ENCODE measurements around the gene MINDY2. TPM values are rescaled to one million over a fixed set of nuclear protein-coding genes. Genes with fewer than 3 reads are reported as not detected.

MINDY2 gene
- total and polyA plus RNA-seq, 2 donors (not counting 1 experiment from before 2014, with no cell fraction given), result 21.1 to 22.3 TPM

GRCh38 chr15:58742819-58743502 is 28.1 kb upstream of the MINDY2 start:
- Histone ChIP-seq H3K27ac (ENCODE audit: insufficient read depth, low read length) (peak overlapping the region; percentile 68), H3K36me3 (ENCODE audit: control insufficient read depth, insufficient read depth, low read length) (no peaks in the 10 kb centered on the region), H3K27me3 (ENCODE audit: control insufficient read depth, insufficient read depth, low read length) (no peaks in the 10 kb centered on the region), H3K4me2 (ENCODE audit: extremely low read depth, insufficient read depth, low read length) (peak overlapping the region; percentile 30), H3K79me2 (ENCODE audit: control insufficient read depth, insufficient read depth, low read length) (peaks cover 94% of the 10 kb centered on the region), H3K4me1 (ENCODE audit: control insufficient read depth, extremely low read depth, insufficient read depth, low read length) (peaks cover 9% of the 10 kb centered on the region), H2AFZ (ENCODE audit: low read length) (no peak overlapping the region), H4K20me1 (ENCODE audit: control insufficient read depth, extremely low read depth, insufficient read depth, low read length) (peaks cover 4% of the 10 kb centered on the region), H3K9ac (ENCODE audit: insufficient read depth, low read length) (no peak overlapping the region), H3K4me3 (replicated peaks in 1 of 4; ENCODE audit: control extremely low read depth in 1 of 4, insufficient read depth in 1 of 4, low read depth in 3 of 4, low read length in 4 of 4) (no peak overlapping the region), H3K9me3 (ENCODE audit: control insufficient read depth, insufficient read depth, low read depth, low read length) (no peaks in the 10 kb centered on the region)
- DNase-seq (ENCODE audit: low read depth in 2 of 2), result no peak
- TF ChIP-seq EZH2 (IDR thresholded peaks at IDR 0.05; ENCODE audit: low read length, missing control alignments), result no peak

- TF ChIP-seq EZH2 (IDR thresholded peaks at IDR 0.05; ENCODE audit: low read length, missing control alignments), result no peak
- no peak for TF ChIP-seq CTCF (conservative IDR thresholded peaks at IDR 0.05 in 1 of 2, IDR thresholded peaks at IDR 0.05 in 1 of 2; ENCODE audit: low read depth in 1 of 2, low read length in 2 of 2)
- Histone ChIP-seq H3K9me3 (ENCODE audit: control insufficient read depth, insufficient read depth, low read depth, low read length) (no peaks in the 10 kb centered on the region), H3K4me3 (replicated peaks in 1 of 4; ENCODE audit: control extremely low read depth in 1 of 4, insufficient read depth in 1 of 4, low read depth in 3 of 4, low read length in 4 of 4) (peak overlapping the region in 2 of 4 experiments; percentile 95 to 97), H3K79me2 (ENCODE audit: control insufficient read depth, insufficient read depth, low read length) (peaks cover 81% of the 10 kb centered on the region), H3K27ac (ENCODE audit: insufficient read depth, low read length) (no peak overlapping the region), H3K9ac (ENCODE audit: insufficient read depth, low read length) (no peak overlapping the region), H2AFZ (ENCODE audit: low read length) (no peak overlapping the region), H3K27me3 (ENCODE audit: control insufficient read depth, insufficient read depth, low read length) (no peaks in the 10 kb centered on the region), H3K4me1 (ENCODE audit: control insufficient read depth, extremely low read depth, insufficient read depth, low read length) (peaks cover 7% of the 10 kb centered on the region), H4K20me1 (ENCODE audit: control insufficient read depth, extremely low read depth, insufficient read depth, low read length) (peaks cover 2% of the 10 kb centered on the region), H3K4me2 (ENCODE audit: extremely low read depth, insufficient read depth, low read length) (peak overlapping the region; percentile 51), H3K36me3 (ENCODE audit: control insufficient read depth, insufficient read depth, low read length) (no peaks in the 10 kb centered on the region)
- DNase-seq (ENCODE audit: low read depth in 2 of 2), result no peak
Measured at GRCh38 chr15:58746174-58746573, 24.9 kb upstream of the MINDY2 start.

GRCh38 chr15:58748040-58748851 is 22.9 kb upstream of the MINDY2 start:
- H3K36me3 ChIP-seq (ENCODE audit: control insufficient read depth, insufficient read depth, low read length), result no peaks in the 10 kb centered on the region
- H3K4me1 ChIP-seq (ENCODE audit: control insufficient read depth, extremely low read depth, insufficient read depth, low read length), result no peaks in the 10 kb centered on the region
- H3K79me2 ChIP-seq (ENCODE audit: control insufficient read depth, insufficient read depth, low read length), result peaks cover 60% of the 10 kb centered on the region
- H4K20me1 ChIP-seq (ENCODE audit: control insufficient read depth, extremely low read depth, insufficient read depth, low read length), result no peaks in the 10 kb centered on the region
- H3K9ac ChIP-seq (ENCODE audit: insufficient read depth, low read length), result peak overlapping the region; percentile 96
- H3K4me2 ChIP-seq (ENCODE audit: extremely low read depth, insufficient read depth, low read length), result peak overlapping the region; percentile 20
- TF ChIP-seq CTCF (conservative IDR thresholded peaks at IDR 0.05 in 1 of 2, IDR thresholded peaks at IDR 0.05 in 1 of 2; ENCODE audit: low read depth in 1 of 2, low read length in 2 of 2) (no peak), EZH2 (IDR thresholded peaks at IDR 0.05; ENCODE audit: low read length, missing control alignments) (no peak)
- H3K27me3 ChIP-seq (ENCODE audit: control insufficient read depth, insufficient read depth, low read length), result no peaks in the 10 kb centered on the region
- peak overlapping the region; percentile 66 to 97 (median 87) for H3K4me3 ChIP-seq (replicated peaks in 1 of 4; ENCODE audit: control extremely low read depth in 1 of 4, insufficient read depth in 1 of 4, low read depth in 3 of 4, low read length in 4 of 4)
- H3K27ac ChIP-seq (ENCODE audit: insufficient read depth, low read length), result peak overlapping the region; percentile 97
- H3K9me3 ChIP-seq (ENCODE audit: control insufficient read depth, insufficient read depth, low read depth, low read length), result no peaks in the 10 kb centered on the region
- no peak overlapping the region for H2AFZ ChIP-seq (ENCODE audit: low read length)
- no peak for DNase-seq (ENCODE audit: low read depth in 2 of 2)

Data from fibroblast of lung (primary cell).